ENCODE measurements around the gene LAMA2. TPM values are rescaled to one million over a fixed set of nuclear protein-coding genes. Genes with fewer than 3 reads are reported as not detected.
"Not testable (repeated sequence)": the region's sequence is repeated elsewhere in the genome, so short reads cannot be mapped to it uniquely, and the experiment has no call there.

LAMA2 gene
- total and polyA plus RNA-seq, 2 donors: 54.2 to 190 TPM

- Histone ChIP-seq H3K4me1 (ENCODE audit: insufficient read depth) (no peaks in the 10 kb centered on the region), H3K4me3 (ENCODE audit: low read depth, low read length) (no peak overlapping the region), H3K36me3 (ENCODE audit: insufficient read depth) (no peaks in the 10 kb centered on the region), H3K27ac (ENCODE audit: low read depth) (no peak overlapping the region)
- DNase-seq (ENCODE audit: extremely low spot score): no peak
- WGBS: 85% methylated on average over 2 of the region's 2 CpGs
Observed at GRCh38 chr6:129041563-129041962, 158.6 kb downstream of the LAMA2 start.

GRCh38 chr6:129046526-129046925, 163.6 kb downstream of the LAMA2 start:
- H3K36me3 ChIP-seq (ENCODE audit: insufficient read depth): no peaks in the 10 kb centered on the region
- no peaks in the 10 kb centered on the region for H3K4me1 ChIP-seq (ENCODE audit: insufficient read depth)
- no peak overlapping the region for H3K4me3 ChIP-seq (ENCODE audit: low read depth, low read length)
- DNase-seq (ENCODE audit: extremely low spot score): no peak
- no peak overlapping the region for H3K27ac ChIP-seq (ENCODE audit: low read depth)
- 95% methylated on average over 2 of the region's 2 CpGs for WGBS

- Histone ChIP-seq H3K27ac (ENCODE audit: low read depth) (no peak overlapping the region), H3K4me1 (ENCODE audit: insufficient read depth) (no peaks in the 10 kb centered on the region), H3K36me3 (ENCODE audit: insufficient read depth) (no peaks in the 10 kb centered on the region), H3K4me3 (ENCODE audit: low read depth, low read length) (no peak overlapping the region)
- DNase-seq (ENCODE audit: extremely low spot score): no peak
- 95% methylated on average over 3 of the region's 3 CpGs for WGBS
Observed at GRCh38 chr6:129047834-129048233, 164.9 kb downstream of the LAMA2 start.

- no peak for DNase-seq (ENCODE audit: extremely low spot score)
- H3K27ac ChIP-seq (ENCODE audit: low read depth): no peak overlapping the region
- no peaks in the 10 kb centered on the region for H3K4me1 ChIP-seq (ENCODE audit: insufficient read depth)
- H3K4me3 ChIP-seq (ENCODE audit: low read depth, low read length): no peak overlapping the region
- WGBS: 92% methylated on average over 4 of the region's 4 CpGs
- H3K36me3 ChIP-seq (ENCODE audit: insufficient read depth): no peaks in the 10 kb centered on the region
Observed at GRCh38 chr6:129050086-129050485, 167.1 kb downstream of the LAMA2 start.

- H3K27ac ChIP-seq (ENCODE audit: low read depth); H3K4me1 ChIP-seq (ENCODE audit: insufficient read depth); DNase-seq (ENCODE audit: extremely low spot score); H3K4me3 ChIP-seq (ENCODE audit: low read depth, low read length); H3K36me3 ChIP-seq (ENCODE audit: insufficient read depth): not testable (repeated sequence)
- 98% methylated on average over 13 of the region's 13 CpGs for WGBS
Observed at GRCh38 chr6:129053143-129053542, 170.2 kb downstream of the LAMA2 start.

- H3K4me1 ChIP-seq (ENCODE audit: insufficient read depth): no peaks in the 10 kb centered on the region
- no peak for DNase-seq (ENCODE audit: extremely low spot score)
- no peak overlapping the region for H3K27ac ChIP-seq (ENCODE audit: low read depth)
- no peak overlapping the region for H3K4me3 ChIP-seq (ENCODE audit: low read depth, low read length)
- 60% methylated on average over 3 of the region's 3 CpGs for WGBS
- no peaks in the 10 kb centered on the region for H3K36me3 ChIP-seq (ENCODE audit: insufficient read depth)
Observed at GRCh38 chr6:129055796-129056195, 172.9 kb downstream of the LAMA2 start.

- Histone ChIP-seq H3K27ac (ENCODE audit: low read depth) (no peak overlapping the region), H3K4me3 (ENCODE audit: low read depth, low read length) (no peak overlapping the region), H3K4me1 (ENCODE audit: insufficient read depth) (no peaks in the 10 kb centered on the region), H3K36me3 (ENCODE audit: insufficient read depth) (no peaks in the 10 kb centered on the region)
- DNase-seq (ENCODE audit: extremely low spot score): no peak
- 93% methylated on average over 2 of the region's 2 CpGs for WGBS
Observed at GRCh38 chr6:129059650-129060049, 176.7 kb downstream of the LAMA2 start.

GRCh38 chr6:129069006-129069405, 186.1 kb downstream of the LAMA2 start:
- Histone ChIP-seq H3K36me3 (ENCODE audit: insufficient read depth) (no peaks in the 10 kb centered on the region), H3K4me1 (ENCODE audit: insufficient read depth) (no peaks in the 10 kb centered on the region), H3K27ac (ENCODE audit: low read depth) (no peak overlapping the region), H3K4me3 (ENCODE audit: low read depth, low read length) (no peak overlapping the region)
- no peak for DNase-seq (ENCODE audit: extremely low spot score)

GRCh38 chr6:129073051-129073450, 190.1 kb downstream of the LAMA2 start:
- H3K36me3 ChIP-seq (ENCODE audit: insufficient read depth): no peaks in the 10 kb centered on the region
- H3K27ac ChIP-seq (ENCODE audit: low read depth): no peak overlapping the region
- no peak for DNase-seq (ENCODE audit: extremely low spot score)
- 97% methylated on average over 2 of the region's 2 CpGs for WGBS
- H3K4me3 ChIP-seq (ENCODE audit: low read depth, low read length): no peak overlapping the region
- H3K4me1 ChIP-seq (ENCODE audit: insufficient read depth): no peaks in the 10 kb centered on the region

GRCh38 chr6:129073691-129074395, 190.9 kb downstream of the LAMA2 start:
- DNase-seq (ENCODE audit: extremely low spot score): no peak
- WGBS: 41% methylated on average over 3 of the region's 3 CpGs
- Histone ChIP-seq H3K4me3 (ENCODE audit: low read depth, low read length) (no peak overlapping the region), H3K36me3 (ENCODE audit: insufficient read depth) (no peaks in the 10 kb centered on the region), H3K4me1 (ENCODE audit: insufficient read depth) (no peaks in the 10 kb centered on the region), H3K27ac (ENCODE audit: low read depth) (no peak overlapping the region)

- DNase-seq (ENCODE audit: extremely low spot score): no peak
- Histone ChIP-seq H3K4me3 (ENCODE audit: low read depth, low read length) (no peak overlapping the region), H3K27ac (ENCODE audit: low read depth) (no peak overlapping the region), H3K36me3 (ENCODE audit: insufficient read depth) (no peaks in the 10 kb centered on the region), H3K4me1 (ENCODE audit: insufficient read depth) (no peaks in the 10 kb centered on the region)
Observed at GRCh38 chr6:129084406-129084805, 201.5 kb downstream of the LAMA2 start.

GRCh38 chr6:129088481-129088880, 205.5 kb downstream of the LAMA2 start:
- 98% methylated on average over 26 of the region's 26 CpGs for WGBS
- DNase-seq (ENCODE audit: extremely low spot score); H3K27ac ChIP-seq (ENCODE audit: low read depth); H3K4me1 ChIP-seq (ENCODE audit: insufficient read depth); H3K4me3 ChIP-seq (ENCODE audit: low read depth, low read length); H3K36me3 ChIP-seq (ENCODE audit: insufficient read depth): not testable (repeated sequence)

GRCh38 chr6:129089357-129089756, 206.4 kb downstream of the LAMA2 start:
- no peak for DNase-seq (ENCODE audit: extremely low spot score)
- Histone ChIP-seq H3K36me3 (ENCODE audit: insufficient read depth) (no peaks in the 10 kb centered on the region), H3K27ac (ENCODE audit: low read depth) (no peak overlapping the region), H3K4me1 (ENCODE audit: insufficient read depth) (no peaks in the 10 kb centered on the region), H3K4me3 (ENCODE audit: low read depth, low read length) (no peak overlapping the region)
- WGBS: 97% methylated on average over 1 of the region's 1 CpG

GRCh38 chr6:129094147-129094546, 211.2 kb downstream of the LAMA2 start:
- 44% methylated on average over 3 of the region's 3 CpGs for WGBS
- no peak for DNase-seq (ENCODE audit: extremely low spot score)
- Histone ChIP-seq H3K27ac (ENCODE audit: low read depth) (no peak overlapping the region), H3K4me1 (ENCODE audit: insufficient read depth) (no peaks in the 10 kb centered on the region), H3K4me3 (ENCODE audit: low read depth, low read length) (no peak overlapping the region), H3K36me3 (ENCODE audit: insufficient read depth) (no peaks in the 10 kb centered on the region)

Measured in urinary bladder (tissue), 4 donors.